ENCODE data around the gene CUX1.

CUX1 gene

GRCh38 chr7:102279537-102280400 lies 462.3 kb downstream of the CUX1 start:
- DNase-seq (ENCODE audit: low read depth) = peak; percentile 34
- TF ChIP-seq CTCF (conservative IDR thresholded peaks at IDR 0.05; ENCODE audit: low read length) = peak; percentile 77
- H3K4me3 ChIP-seq (ENCODE audit: low read length) = no peak overlapping the region

GRCh38 chr7:102280521-102280920 lies 463.1 kb downstream of the CUX1 start:
- no peak for TF ChIP-seq CTCF (conservative IDR thresholded peaks at IDR 0.05; ENCODE audit: low read length)
- H3K4me3 ChIP-seq (ENCODE audit: low read length) = no peak overlapping the region
- DNase-seq (ENCODE audit: low read depth) = no peak

GRCh38 chr7:102281785-102282184 lies 464.4 kb downstream of the CUX1 start:
- no peak for DNase-seq (ENCODE audit: low read depth)
- TF ChIP-seq CTCF (conservative IDR thresholded peaks at IDR 0.05; ENCODE audit: low read length) = no peak
- H3K4me3 ChIP-seq (ENCODE audit: low read length) = no peak overlapping the region

- no peak for DNase-seq (ENCODE audit: low read depth)
- TF ChIP-seq CTCF (conservative IDR thresholded peaks at IDR 0.05; ENCODE audit: low read length) = no peak
- H3K4me3 ChIP-seq (ENCODE audit: low read length) = no peak overlapping the region
These were observed 465.3 kb downstream of the CUX1 start for GRCh38 chr7:102282465-102283362.

- TF ChIP-seq CTCF (conservative IDR thresholded peaks at IDR 0.05; ENCODE audit: low read length) = no peak
- no peak overlapping the region for H3K4me3 ChIP-seq (ENCODE audit: low read length)
- DNase-seq (ENCODE audit: low read depth) = no peak
These were observed 466.2 kb downstream of the CUX1 start for GRCh38 chr7:102283477-102284189.

- TF ChIP-seq CTCF (conservative IDR thresholded peaks at IDR 0.05; ENCODE audit: low read length) = no peak
- no peak for DNase-seq (ENCODE audit: low read depth)
- no peak overlapping the region for H3K4me3 ChIP-seq (ENCODE audit: low read length)
These were observed 467.0 kb downstream of the CUX1 start for GRCh38 chr7:102284399-102284798.

Data from AG10803 (cell line).